ENCODE results near the gene DCTPP1. TPM values are rescaled to one million over a fixed set of nuclear protein-coding genes. Genes with fewer than 3 reads are reported as not detected.

Gene DCTPP1
- total and polyA plus RNA-seq, 2 of the 4 experiments (the other 2 are of a cell fraction): 24.9 to 45.5 TPM

DNA sequence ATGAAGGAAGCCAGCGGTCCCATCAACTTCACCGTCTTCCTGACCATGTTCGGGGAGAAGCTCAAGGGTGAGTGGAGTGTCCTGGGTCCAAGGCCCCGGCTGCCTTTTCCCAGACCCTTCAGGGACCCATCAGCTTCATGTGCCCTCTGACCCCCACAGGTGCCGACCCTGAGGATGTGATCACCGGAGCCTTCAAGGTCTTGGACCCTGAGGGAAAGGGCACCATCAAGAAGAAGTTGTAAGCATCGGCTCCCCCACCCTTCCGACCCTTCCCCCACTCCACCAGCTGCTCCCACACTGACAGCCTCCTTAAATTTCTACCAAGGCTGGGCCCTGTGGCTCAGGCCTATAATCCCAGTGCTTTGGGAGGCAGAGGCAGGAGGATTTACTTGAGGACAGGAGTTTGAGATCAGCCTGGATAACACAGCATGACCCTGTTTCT, 53.3 kb downstream of the DCTPP1 start:
- Histone ChIP-seq H4K5ac (ENCODE audit: low read depth, low read length) (no peak overlapping the region), H3K27ac (ENCODE audit: insufficient read depth, low read length) (no peak overlapping the region), H3K9me1 (ENCODE audit: insufficient read depth, low read length) (peaks cover 21% of the 10 kb centered on the region), H3K4ac (ENCODE audit: low read depth, low read length) (no peak overlapping the region), H2BK120ac (ENCODE audit: low read depth, low read length) (no peak overlapping the region), H2AK9ac (replicated peaks; ENCODE audit: low read depth, low read length, poor library complexity) (peak overlapping the region; percentile 28), H3K9ac (ENCODE audit: low read depth, low read length) (no peak overlapping the region), H3K56ac (ENCODE audit: extremely low read depth, insufficient read depth, low read length) (no peak overlapping the region), H3K23ac (ENCODE audit: low read depth, low read length) (no peak overlapping the region), H3K36me3 (ENCODE audit: control insufficient read depth, insufficient read depth, low read length) (no peaks in the 10 kb centered on the region), H4K8ac (ENCODE audit: low read depth in 2 of 2, low read length in 2 of 2) (0 out of 4 replicates have a peak overlapping the region, but pooled peaks of 1 of the 2 experiments have one; percentile 37), H2BK20ac (ENCODE audit: low read depth, low read length) (no peak overlapping the region), H2BK5ac (ENCODE audit: low read depth, low read length, poor library complexity, severe bottlenecking) (no peak overlapping the region), H3K4me2 (ENCODE audit: low read depth, low read length) (no peak overlapping the region), H2AK5ac (ENCODE audit: low read depth, low read length) (peak overlapping the region; percentile 43; the same call in 1 of the 2 replicates), H4K91ac (ENCODE audit: insufficient read depth, low read depth, low read length) (no peak overlapping the region), H3K4me1 (ENCODE audit: control insufficient read depth, insufficient read depth, low read length) (peaks cover 7% of the 10 kb centered on the region), H3K4me3 (ENCODE audit: insufficient read depth, low read depth, low read length) (no peak overlapping the region), H3K14ac (replicated peaks; ENCODE audit: low read depth, low read length) (no peak overlapping the region), H3K27me3 (ENCODE audit: control insufficient read depth, insufficient read depth, low read length) (no peaks in the 10 kb centered on the region), H4K20me1 (ENCODE audit: insufficient read depth, low read length) (peaks cover 10% of the 10 kb centered on the region), H2AFZ (replicated peaks; ENCODE audit: low read length, poor library complexity) (peak overlapping the region; percentile 58), H3K18ac (ENCODE audit: low read depth, low read length) (no peak overlapping the region), H3K79me1 (ENCODE audit: low read depth in 1 of 2, low read length in 2 of 2) (peaks cover 5 to 35% of the 10 kb centered on the region in 2 experiments), H3K9me3 (ENCODE audit: control insufficient read depth, insufficient read depth, low read length) (no peaks in the 10 kb centered on the region), H2BK15ac (ENCODE audit: low read depth, low read length) (no peak overlapping the region)
- dilution Hi-C loops (cut with HindIII; ENCODE audit: low sequenced_read_pairs, unreplicated experiment) (no loop called here), intact Hi-C loops (cut with micrococcal nuclease) (no loop called here), in situ Hi-C loops (cut with MboI; ENCODE audit: low sequenced_read_pairs) (no loop called here)
- WGBS, 2 experiments (ENCODE audit: extremely low coverage in 2 of 2, insufficient read length in 1 of 2): no CpG with 5 or more reads among the region's 8 CpGs
- TF ChIP-seq RFX5 (IDR thresholded peaks at IDR 0.05; ENCODE audit: low read depth, low read length) (no peak), MAFK (IDR thresholded peaks at IDR 0.05; ENCODE audit: low read depth, low read length) (no peak), RCOR1 (IDR thresholded peaks at IDR 0.05; ENCODE audit: insufficient replicate concordance, low read length) (no peak), MAZ (IDR thresholded peaks at IDR 0.05; ENCODE audit: borderline replicate concordance, low read depth, low read length) (no peak), ELK1 (IDR thresholded peaks at IDR 0.05; ENCODE audit: borderline replicate concordance, low read depth, low read length) (no peak), BHLHE40 (IDR thresholded peaks at IDR 0.05; ENCODE audit: low read depth, low read length) (no peak), MXI1 (IDR thresholded peaks at IDR 0.05; ENCODE audit: borderline replicate concordance, low read depth, low read length) (no peak), CHD1 (IDR thresholded peaks at IDR 0.05; ENCODE audit: low read depth, low read length) (no peak), CEBPB (IDR thresholded peaks at IDR 0.05; ENCODE audit: low read depth, low read length) (no peak), FOS (IDR thresholded peaks at IDR 0.05; ENCODE audit: low read depth, low read length) (no peak), POLR2A (IDR thresholded peaks at IDR 0.05; ENCODE audit: low read depth, low read length) (no peak), NFE2L2 (IDR thresholded peaks at IDR 0.05; ENCODE audit: low read depth, low read length) (no peak), SMC3 (IDR thresholded peaks at IDR 0.05; ENCODE audit: low read depth, low read length) (no peak), RAD21 (IDR thresholded peaks at IDR 0.05; ENCODE audit: low read length) (no peak)
- TF ChIP-seq, protein P1, sequence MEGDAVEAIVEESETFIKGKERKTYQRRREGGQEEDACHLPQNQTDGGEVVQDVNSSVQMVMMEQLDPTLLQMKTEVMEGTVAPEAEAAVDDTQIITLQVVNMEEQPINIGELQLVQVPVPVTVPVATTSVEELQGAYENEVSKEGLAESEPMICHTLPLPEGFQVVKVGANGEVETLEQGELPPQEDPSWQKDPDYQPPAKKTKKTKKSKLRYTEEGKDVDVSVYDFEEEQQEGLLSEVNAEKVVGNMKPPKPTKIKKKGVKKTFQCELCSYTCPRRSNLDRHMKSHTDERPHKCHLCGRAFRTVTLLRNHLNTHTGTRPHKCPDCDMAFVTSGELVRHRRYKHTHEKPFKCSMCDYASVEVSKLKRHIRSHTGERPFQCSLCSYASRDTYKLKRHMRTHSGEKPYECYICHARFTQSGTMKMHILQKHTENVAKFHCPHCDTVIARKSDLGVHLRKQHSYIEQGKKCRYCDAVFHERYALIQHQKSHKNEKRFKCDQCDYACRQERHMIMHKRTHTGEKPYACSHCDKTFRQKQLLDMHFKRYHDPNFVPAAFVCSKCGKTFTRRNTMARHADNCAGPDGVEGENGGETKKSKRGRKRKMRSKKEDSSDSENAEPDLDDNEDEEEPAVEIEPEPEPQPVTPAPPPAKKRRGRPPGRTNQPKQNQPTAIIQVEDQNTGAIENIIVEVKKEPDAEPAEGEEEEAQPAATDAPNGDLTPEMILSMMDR (conservative IDR thresholded peaks at IDR 0.05; ENCODE audit: low read depth, low read length): no peak
- TF ChIP-seq, protein P2, sequence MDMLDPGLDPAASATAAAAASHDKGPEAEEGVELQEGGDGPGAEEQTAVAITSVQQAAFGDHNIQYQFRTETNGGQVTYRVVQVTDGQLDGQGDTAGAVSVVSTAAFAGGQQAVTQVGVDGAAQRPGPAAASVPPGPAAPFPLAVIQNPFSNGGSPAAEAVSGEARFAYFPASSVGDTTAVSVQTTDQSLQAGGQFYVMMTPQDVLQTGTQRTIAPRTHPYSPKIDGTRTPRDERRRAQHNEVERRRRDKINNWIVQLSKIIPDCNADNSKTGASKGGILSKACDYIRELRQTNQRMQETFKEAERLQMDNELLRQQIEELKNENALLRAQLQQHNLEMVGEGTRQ (IDR thresholded peaks at IDR 0.05; ENCODE audit: low read depth, low read length): no peak
- BruUV-seq (replicated peaks): no TSS peak
- ChIA-PET CTCF (no interaction called here), POLR2A (ENCODE audit: unreplicated experiment) (no interaction called here)
- DNase-seq: no peak
- ATAC-seq (ENCODE audit: low read depth): no peak
